ENCODE measurements around the gene CTNNA3.

The CTNNA3 gene

GRCh38 chr10:67284589-67284988, 411.4 kb downstream of the CTNNA3 start:
- Histone ChIP-seq H3K36me3 (replicated peaks) (no peaks in the 10 kb centered on the region), H3K4me3 (no peak overlapping the region), H3K4me1 (no peaks in the 10 kb centered on the region), H3K27me3 (ENCODE audit: low read depth) (no peaks in the 10 kb centered on the region), H3K9me3 (no peaks in the 10 kb centered on the region)
- DNase-seq (ENCODE audit: low spot score in 2 of 2), result no peak
- in situ Hi-C loops (cut with MboI; ENCODE audit: low sequenced_read_pairs), result no loop called here

GRCh38 chr10:67282871-67283270, 413.1 kb downstream of the CTNNA3 start:
- Histone ChIP-seq H3K4me3 (no peak overlapping the region), H3K27me3 (ENCODE audit: low read depth) (no peaks in the 10 kb centered on the region), H3K36me3 (replicated peaks) (no peaks in the 10 kb centered on the region), H3K4me1 (no peaks in the 10 kb centered on the region), H3K9me3 (no peaks in the 10 kb centered on the region)
- no peak for DNase-seq (ENCODE audit: low spot score in 2 of 2)
- in situ Hi-C loops (cut with MboI; ENCODE audit: low sequenced_read_pairs), result no loop called here

GRCh38 chr10:67280405-67280804, 415.6 kb downstream of the CTNNA3 start:
- DNase-seq (ENCODE audit: low spot score in 2 of 2), result no peak
- in situ Hi-C loops (cut with MboI; ENCODE audit: low sequenced_read_pairs), result no loop called here
- Histone ChIP-seq H3K27me3 (ENCODE audit: low read depth) (no peaks in the 10 kb centered on the region), H3K4me1 (no peaks in the 10 kb centered on the region), H3K4me3 (no peak overlapping the region), H3K36me3 (replicated peaks) (no peaks in the 10 kb centered on the region), H3K9me3 (no peaks in the 10 kb centered on the region)

GRCh38 chr10:67277402-67277801, 418.6 kb downstream of the CTNNA3 start:
- Histone ChIP-seq H3K36me3 (replicated peaks) (no peaks in the 10 kb centered on the region), H3K4me3 (no peak overlapping the region), H3K27me3 (ENCODE audit: low read depth) (no peaks in the 10 kb centered on the region), H3K9me3 (no peaks in the 10 kb centered on the region), H3K4me1 (no peaks in the 10 kb centered on the region)
- DNase-seq (ENCODE audit: low spot score in 2 of 2), result no peak
- in situ Hi-C loops (cut with MboI; ENCODE audit: low sequenced_read_pairs), result no loop called here

- Histone ChIP-seq H3K27me3 (ENCODE audit: low read depth) (no peaks in the 10 kb centered on the region), H3K9me3 (no peaks in the 10 kb centered on the region), H3K4me3 (no peak overlapping the region), H3K4me1 (no peaks in the 10 kb centered on the region), H3K36me3 (replicated peaks) (no peaks in the 10 kb centered on the region)
- in situ Hi-C loops (cut with MboI; ENCODE audit: low sequenced_read_pairs), result no loop called here
- no peak for DNase-seq (ENCODE audit: low spot score in 2 of 2)
These were observed 426.2 kb downstream of the CTNNA3 start for GRCh38 chr10:67269828-67270227.

- H3K36me3 ChIP-seq (replicated peaks), result no peaks in the 10 kb centered on the region
These were observed 427.8 kb downstream of the CTNNA3 start for GRCh38 chr10:67268146-67268545.

GRCh38 chr10:67262675-67263074, 433.3 kb downstream of the CTNNA3 start:
- no peak overlapping the region for H3K4me3 ChIP-seq
- no peaks in the 10 kb centered on the region for H3K27me3 ChIP-seq (ENCODE audit: low read depth)

More at GRCh38 chr10:67268146-67268545, 427.8 kb downstream of the CTNNA3 start:
- no peak for DNase-seq (ENCODE audit: low spot score in 2 of 2)
- Histone ChIP-seq H3K9me3 (no peaks in the 10 kb centered on the region), H3K27me3 (ENCODE audit: low read depth) (no peaks in the 10 kb centered on the region), H3K4me1 (no peaks in the 10 kb centered on the region), H3K4me3 (no peak overlapping the region)
- in situ Hi-C loops (cut with MboI; ENCODE audit: low sequenced_read_pairs), result no loop called here

GRCh38 chr10:67261300-67261797, 434.6 kb downstream of the CTNNA3 start:
- DNase-seq (ENCODE audit: low spot score in 2 of 2), result no peak
- Histone ChIP-seq H3K9me3 (no peaks in the 10 kb centered on the region), H3K27me3 (ENCODE audit: low read depth) (no peaks in the 10 kb centered on the region), H3K4me3 (no peak overlapping the region), H3K4me1 (no peaks in the 10 kb centered on the region), H3K36me3 (replicated peaks) (no peaks in the 10 kb centered on the region)
- in situ Hi-C loops (cut with MboI; ENCODE audit: low sequenced_read_pairs), result no loop called here

More at GRCh38 chr10:67262675-67263074, 433.3 kb downstream of the CTNNA3 start:
- Histone ChIP-seq H3K9me3 (no peaks in the 10 kb centered on the region), H3K4me1 (no peaks in the 10 kb centered on the region), H3K36me3 (replicated peaks) (no peaks in the 10 kb centered on the region)
- in situ Hi-C loops (cut with MboI; ENCODE audit: low sequenced_read_pairs), result no loop called here
- DNase-seq (ENCODE audit: low spot score in 2 of 2), result no peak

GRCh38 chr10:67259319-67259929, 436.6 kb downstream of the CTNNA3 start:
- in situ Hi-C loops (cut with MboI; ENCODE audit: low sequenced_read_pairs), result no loop called here
- no peaks in the 10 kb centered on the region for H3K9me3 ChIP-seq
- H3K36me3 ChIP-seq (replicated peaks), result no peaks in the 10 kb centered on the region

GRCh38 chr10:67257427-67258144, 438.4 kb downstream of the CTNNA3 start:
- Histone ChIP-seq H3K36me3 (replicated peaks) (no peaks in the 10 kb centered on the region), H3K9me3 (no peaks in the 10 kb centered on the region), H3K4me1 (peaks cover 10% of the 10 kb centered on the region), H3K27me3 (ENCODE audit: low read depth) (no peaks in the 10 kb centered on the region), H3K4me3 (no peak overlapping the region)
- no peak for DNase-seq (ENCODE audit: low spot score in 2 of 2)
- in situ Hi-C loops (cut with MboI; ENCODE audit: low sequenced_read_pairs), result no loop called here

More at GRCh38 chr10:67259319-67259929, 436.6 kb downstream of the CTNNA3 start:
- Histone ChIP-seq H3K4me1 (no peaks in the 10 kb centered on the region; the same call in 1 of the 2 replicates), H3K27me3 (ENCODE audit: low read depth) (no peaks in the 10 kb centered on the region), H3K4me3 (no peak overlapping the region)
- no peak for DNase-seq (ENCODE audit: low spot score in 2 of 2)

- Histone ChIP-seq H3K4me1 (peaks cover 10% of the 10 kb centered on the region), H3K36me3 (replicated peaks) (no peaks in the 10 kb centered on the region), H3K9me3 (no peaks in the 10 kb centered on the region), H3K27me3 (ENCODE audit: low read depth) (no peaks in the 10 kb centered on the region), H3K4me3 (no peak overlapping the region)
- in situ Hi-C loops (cut with MboI; ENCODE audit: low sequenced_read_pairs), result no loop called here
- DNase-seq (ENCODE audit: low spot score in 2 of 2), result no peak
These were observed 439.0 kb downstream of the CTNNA3 start for GRCh38 chr10:67257018-67257417.

- in situ Hi-C loops (cut with MboI; ENCODE audit: low sequenced_read_pairs), result no loop called here
- DNase-seq (ENCODE audit: low spot score in 2 of 2), result no peak
These were observed 445.3 kb downstream of the CTNNA3 start for GRCh38 chr10:67250686-67251085.

GRCh38 chr10:67246066-67246555, 449.9 kb downstream of the CTNNA3 start:
- DNase-seq (ENCODE audit: low spot score in 2 of 2), result no peak
- in situ Hi-C loops (cut with MboI; ENCODE audit: low sequenced_read_pairs), result no loop called here
- H3K4me3 ChIP-seq, result no peak overlapping the region
- H3K9me3 ChIP-seq, result no peaks in the 10 kb centered on the region
- H3K4me1 ChIP-seq, result no peaks in the 10 kb centered on the region
- H3K36me3 ChIP-seq (replicated peaks), result no peaks in the 10 kb centered on the region
- H3K27me3 ChIP-seq (ENCODE audit: low read depth), result no peaks in the 10 kb centered on the region

More at GRCh38 chr10:67250686-67251085, 445.3 kb downstream of the CTNNA3 start:
- Histone ChIP-seq H3K9me3 (no peaks in the 10 kb centered on the region), H3K27me3 (ENCODE audit: low read depth) (no peaks in the 10 kb centered on the region), H3K36me3 (replicated peaks) (no peaks in the 10 kb centered on the region), H3K4me3 (no peak overlapping the region), H3K4me1 (peaks cover 10% of the 10 kb centered on the region)

GRCh38 chr10:67242528-67242927, 453.5 kb downstream of the CTNNA3 start:
- Histone ChIP-seq H3K4me1 (no peaks in the 10 kb centered on the region), H3K27me3 (ENCODE audit: low read depth) (no peaks in the 10 kb centered on the region), H3K9me3 (no peaks in the 10 kb centered on the region), H3K4me3 (no peak overlapping the region), H3K36me3 (replicated peaks) (no peaks in the 10 kb centered on the region)
- in situ Hi-C loops (cut with MboI; ENCODE audit: low sequenced_read_pairs), result no loop called here
- DNase-seq (ENCODE audit: low spot score in 2 of 2), result no peak

Measured in HAP-1 (cell line).